Measurements from ENCODE around the gene GTF2H4. TPM values are rescaled to one million over a fixed set of nuclear protein-coding genes. Genes with fewer than 3 reads are reported as not detected.

The GTF2H4 gene
- total RNA-seq, 2 donors from 2014 or later, result 14.9 to 42.2 TPM

GRCh38 chr6:30887901-30888815 lies 19.8 kb upstream of the GTF2H4 start:
- no peak for ATAC-seq (ENCODE audit: insufficient number of reproducible peaks, low FRiP score, low read depth)
- H3K4me3 ChIP-seq, result no peak overlapping the region
- no peak for TF ChIP-seq CTCF (IDR thresholded peaks at IDR 0.05)
- H3K9me3 ChIP-seq, result no peaks in the 10 kb centered on the region
- H3K4me1 ChIP-seq (ENCODE audit: control insufficient read depth in 1 of 2, low read depth in 2 of 2), result peaks cover 16 to 30% of the 10 kb centered on the region in 2 donors
- H3K36me3 ChIP-seq, result peaks cover 27% of the 10 kb centered on the region
- H3K27me3 ChIP-seq (replicated peaks; ENCODE audit: insufficient read depth), result no peaks in the 10 kb centered on the region
- H3K27ac ChIP-seq, result no peak overlapping the region
- no peak for DNase-seq (ENCODE audit: low spot score)

GRCh38 chr6:30888816-30889495 lies 19.1 kb upstream of the GTF2H4 start:
- DNase-seq (ENCODE audit: low spot score) (no peak), ATAC-seq (ENCODE audit: insufficient number of reproducible peaks, low FRiP score, low read depth) (no peak)
- H3K27ac ChIP-seq, result no peak overlapping the region
- peaks cover 16 to 22% of the 10 kb centered on the region in 2 donors for H3K4me1 ChIP-seq (ENCODE audit: control insufficient read depth in 1 of 2, low read depth in 2 of 2)
- no peak for TF ChIP-seq CTCF (IDR thresholded peaks at IDR 0.05)
- no peaks in the 10 kb centered on the region for H3K9me3 ChIP-seq
- H3K27me3 ChIP-seq (replicated peaks; ENCODE audit: insufficient read depth), result no peaks in the 10 kb centered on the region
- H3K4me3 ChIP-seq, result no peak overlapping the region
- H3K36me3 ChIP-seq, result peaks cover 33% of the 10 kb centered on the region

GRCh38 chr6:30889496-30889885 lies 18.5 kb upstream of the GTF2H4 start:
- no peak for ATAC-seq (ENCODE audit: insufficient number of reproducible peaks, low FRiP score, low read depth)
- Histone ChIP-seq H3K27ac (no peak overlapping the region), H3K4me3 (no peak overlapping the region), H3K36me3 (peaks cover 33% of the 10 kb centered on the region), H3K27me3 (replicated peaks; ENCODE audit: insufficient read depth) (no peaks in the 10 kb centered on the region), H3K9me3 (no peaks in the 10 kb centered on the region), H3K4me1 (ENCODE audit: control insufficient read depth in 1 of 2, low read depth in 2 of 2) (peaks cover 16 to 22% of the 10 kb centered on the region in 2 donors)
- DNase-seq (ENCODE audit: low spot score), result no peak
- no peak for TF ChIP-seq CTCF (IDR thresholded peaks at IDR 0.05)

- Histone ChIP-seq H3K36me3 (peaks cover 39% of the 10 kb centered on the region), H3K27me3 (replicated peaks; ENCODE audit: insufficient read depth) (no peaks in the 10 kb centered on the region), H3K4me1 (ENCODE audit: control insufficient read depth in 1 of 2, low read depth in 2 of 2) (peaks cover 15 to 19% of the 10 kb centered on the region in 2 donors), H3K9me3 (no peaks in the 10 kb centered on the region), H3K4me3 (no peak overlapping the region), H3K27ac (no peak overlapping the region)
- ATAC-seq (ENCODE audit: insufficient number of reproducible peaks, low FRiP score, low read depth), result no peak
- TF ChIP-seq CTCF (IDR thresholded peaks at IDR 0.05), result no peak
- DNase-seq (ENCODE audit: low spot score), result no peak
Measured at GRCh38 chr6:30889921-30890645, 17.9 kb upstream of the GTF2H4 start.

Measured in thoracic aorta (tissue), 2 donors.